ENCODE measurements around the gene SHKBP1.

DNA sequence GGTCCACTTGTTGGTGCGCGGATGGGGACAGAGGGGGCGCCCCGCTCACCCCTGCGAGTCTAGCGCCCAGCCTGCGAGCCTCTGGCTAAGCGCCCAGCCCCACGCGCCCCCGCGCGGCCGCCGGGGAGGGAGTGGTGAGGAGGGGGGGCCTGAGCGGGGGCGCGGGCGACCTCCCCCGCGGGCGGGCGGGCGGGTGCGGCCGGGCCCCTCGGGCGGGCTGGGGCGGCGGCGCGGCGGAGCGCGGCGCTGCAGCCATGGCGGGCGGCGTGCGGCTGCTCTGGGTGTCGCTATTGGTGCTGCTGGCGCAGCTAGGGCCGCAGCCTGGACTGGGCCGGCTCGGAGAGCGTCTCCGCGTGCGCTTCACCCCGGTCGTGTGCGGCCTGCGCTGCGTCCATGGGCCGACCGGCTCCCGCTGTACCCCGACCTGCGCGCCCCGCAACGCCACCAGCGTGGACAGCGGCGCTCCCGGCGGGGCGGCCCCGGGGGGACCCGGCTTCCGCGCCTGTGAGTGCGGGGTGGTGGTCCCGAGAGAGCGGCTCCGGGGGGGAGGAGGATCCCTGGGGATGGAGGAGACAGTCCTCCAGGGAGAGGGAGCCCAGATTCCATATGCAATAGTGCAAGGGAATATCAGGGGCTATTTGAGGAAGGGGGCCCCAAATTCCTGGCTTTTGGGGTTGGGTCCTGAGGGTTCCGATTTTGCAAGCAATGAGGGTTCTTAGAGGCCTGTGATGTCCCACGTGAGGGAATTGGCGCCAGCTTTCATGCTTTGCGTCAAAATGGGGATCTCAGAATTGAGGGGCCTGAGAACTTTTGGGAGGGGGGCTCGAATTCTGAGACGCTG lies 24.7 kb downstream of the SHKBP1 start, which contains the start of gene LTBP4:
- TF ChIP-seq WT1 (tag by site-specific recombination; IDR thresholded peaks at IDR 0.05) (no peak), ZBTB49 (tag by site-specific recombination; IDR thresholded peaks at IDR 0.05; ENCODE audit: low read depth) (no peak), ZBTB11 (tag by site-specific recombination; conservative IDR thresholded peaks at IDR 0.05; ENCODE audit: low read depth) (no peak), ZNF274 (IDR thresholded peaks at IDR 0.05; ENCODE audit: low read length) (no peak), ZNF274 (tag by site-specific recombination; IDR thresholded peaks at IDR 0.05; ENCODE audit: borderline replicate concordance) (no peak), ZNF747 (tag by site-specific recombination; IDR thresholded peaks at IDR 0.05) (no peak), IKZF3 (tag by site-specific recombination; IDR thresholded peaks at IDR 0.05) (peak; percentile 67), ZBTB48 (tag by site-specific recombination; IDR thresholded peaks at IDR 0.05) (peak; percentile 10; the same call in 1 of the 2 replicates), KLF16 (tag by site-specific recombination; IDR thresholded peaks at IDR 0.05) (no peak; the same call in 1 of the 2 replicates), ZNF239 (tag by site-specific recombination; IDR thresholded peaks at IDR 0.05) (no peak), GLIS1 (tag by site-specific recombination; IDR thresholded peaks at IDR 0.05) (peak; percentile 55)
- TF ChIP-seq, protein P1, sequence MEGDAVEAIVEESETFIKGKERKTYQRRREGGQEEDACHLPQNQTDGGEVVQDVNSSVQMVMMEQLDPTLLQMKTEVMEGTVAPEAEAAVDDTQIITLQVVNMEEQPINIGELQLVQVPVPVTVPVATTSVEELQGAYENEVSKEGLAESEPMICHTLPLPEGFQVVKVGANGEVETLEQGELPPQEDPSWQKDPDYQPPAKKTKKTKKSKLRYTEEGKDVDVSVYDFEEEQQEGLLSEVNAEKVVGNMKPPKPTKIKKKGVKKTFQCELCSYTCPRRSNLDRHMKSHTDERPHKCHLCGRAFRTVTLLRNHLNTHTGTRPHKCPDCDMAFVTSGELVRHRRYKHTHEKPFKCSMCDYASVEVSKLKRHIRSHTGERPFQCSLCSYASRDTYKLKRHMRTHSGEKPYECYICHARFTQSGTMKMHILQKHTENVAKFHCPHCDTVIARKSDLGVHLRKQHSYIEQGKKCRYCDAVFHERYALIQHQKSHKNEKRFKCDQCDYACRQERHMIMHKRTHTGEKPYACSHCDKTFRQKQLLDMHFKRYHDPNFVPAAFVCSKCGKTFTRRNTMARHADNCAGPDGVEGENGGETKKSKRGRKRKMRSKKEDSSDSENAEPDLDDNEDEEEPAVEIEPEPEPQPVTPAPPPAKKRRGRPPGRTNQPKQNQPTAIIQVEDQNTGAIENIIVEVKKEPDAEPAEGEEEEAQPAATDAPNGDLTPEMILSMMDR (tag by site-specific recombination; IDR thresholded peaks at IDR 0.05) = peak; percentile 90
